Lower leg skin (tissue), 4 donors: ENCODE data around the gene SMU1. TPM values are rescaled to one million over a fixed set of nuclear protein-coding genes. Genes with fewer than 3 reads are reported as not detected.

Source experiments
- DNase-seq, 2 donors: peaks; one replicate each; pipeline ENCODE4 v3.0.0-alpha.2; 2019; ENCODE audit warnings: low spot score in 2 of 2
- H3K4me3 ChIP-seq: fragments of 200-600 bp; sonication (generic); 2 replicates; pipeline ENCODE4 v1.5.1; 2017; ENCODE audit warnings: mild to moderate bottlenecking, low read depth; ENCODE audit not compliant: poor library complexity, severe bottlenecking
- CTCF ChIP-seq, 3 donors: fragments of 450-650 bp; IDR thresholded peaks; one replicate each; pipeline ENCODE4 v1.5.1; 2016; ENCODE audit warnings: antibody characterized with exemption in 3 of 3, mild to moderate bottlenecking in 3 of 3, moderate library complexity in 2 of 3
- POLR2A ChIP-seq, 2 donors: fragments of 450-650 bp; IDR thresholded peaks; one replicate each; pipeline ENCODE4 v1.6.1; 2016 to 2017; ENCODE audit warnings: antibody characterized with exemption in 2 of 2, mild to moderate bottlenecking in 1 of 2, moderate library complexity in 1 of 2
- WGBS, 2 donors: methylation state at CpG; one replicate each; pipeline ENCODE4 v1.1.5; 2018; 5-methylcytosine and 5-hydroxymethylcytosine counted together
- intact Hi-C: fragments of 100-400 bp; cut with DNase I; formaldehyde crosslinking; loops from one replicate; pipeline ENCODE4 v1.15.0; 2023; ENCODE audit warnings: low total_unique reads
- total RNA-seq, 4 donors: library from RNA; depleted of rRNA; stranded (reverse); fragments of >200 nt; gene quantifications; one replicate each; pipeline ENCODE4 v1.1.0, GENCODE V29; 2016

Gene SMU1
- total RNA-seq, 4 donors from 2014 or later: 14.7 to 17.5 (median 15.7) TPM

- no peak for DNase-seq
- H3K4me3 ChIP-seq: no peak overlapping the region
- WGBS, 2 donors: 70 to 76% methylated on average over 1 of the region's 1 CpG
- intact Hi-C loops: no loop called here
- TF ChIP-seq CTCF (IDR thresholded peaks at IDR 0.05) (no peak), POLR2A (IDR thresholded peaks at IDR 0.05) (no peak)
Measured at GRCh38 chr9:33068991-33069390, 7.5 kb downstream of the SMU1 start.

GRCh38 chr9:33065157-33066076 lies 11.1 kb downstream of the SMU1 start:
- TF ChIP-seq POLR2A (IDR thresholded peaks at IDR 0.05): no peak
- TF ChIP-seq CTCF (IDR thresholded peaks at IDR 0.05): no peak
- 81 to 82% methylated on average over 5 of the region's 5 CpGs for WGBS, 2 donors

DNA sequence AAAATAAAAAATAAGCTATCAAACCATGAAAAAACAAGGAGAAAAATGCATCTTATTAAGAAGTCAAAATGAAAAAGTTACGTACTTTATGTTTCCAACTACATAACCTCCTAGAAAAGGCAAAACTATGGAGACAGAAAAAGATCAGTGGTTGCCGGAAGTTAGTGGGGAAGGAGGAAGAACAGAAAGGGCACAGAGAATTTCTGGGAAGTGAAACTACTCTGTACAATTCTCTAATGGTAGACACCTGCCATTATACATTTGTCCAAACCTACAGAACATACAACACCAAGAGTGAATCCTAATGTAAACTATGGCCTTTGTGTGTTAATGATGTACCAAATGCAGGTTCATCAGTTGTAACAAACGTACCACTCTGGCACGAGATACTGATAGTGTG lies 25.3 kb downstream of the SMU1 start:
- TF ChIP-seq POLR2A (IDR thresholded peaks at IDR 0.05): no peak
- no peak for TF ChIP-seq CTCF (IDR thresholded peaks at IDR 0.05)
- intact Hi-C loops: no loop called here
- no peak for DNase-seq
- WGBS, 2 donors: 87 to 91% methylated on average over 4 of the region's 4 CpGs
- H3K4me3 ChIP-seq: no peak overlapping the region

More at GRCh38 chr9:33065157-33066076, 11.1 kb downstream of the SMU1 start:
- H3K4me3 ChIP-seq: no peak overlapping the region
- DNase-seq: no peak
- intact Hi-C loops: no loop called here

GRCh38 chr9:33049680-33050361 lies 26.7 kb downstream of the SMU1 start:
- intact Hi-C loops: no loop called here

GRCh38 chr9:33048054-33048465 lies 28.4 kb downstream of the SMU1 start:
- TF ChIP-seq POLR2A (IDR thresholded peaks at IDR 0.05) (no peak), CTCF (IDR thresholded peaks at IDR 0.05) (no peak)
- DNase-seq: no peak
- 83 to 88% methylated on average over 2 of the region's 2 CpGs for WGBS, 2 donors
- no peak overlapping the region for H3K4me3 ChIP-seq
- intact Hi-C loops: no loop called here

More at GRCh38 chr9:33049680-33050361, 26.7 kb downstream of the SMU1 start:
- DNase-seq: no peak
- TF ChIP-seq CTCF (IDR thresholded peaks at IDR 0.05) (no peak), POLR2A (IDR thresholded peaks at IDR 0.05) (no peak)
- no peak overlapping the region for H3K4me3 ChIP-seq
- WGBS, 2 donors: 93 to 97% methylated on average over 2 of the region's 2 CpGs
